Neural progenitor cell (in vitro differentiated cells): ENCODE measurements around the gene SCN8A.

Source experiments
- EZH2 ChIP-seq: fragments of 200-600 bp; sonication (generic); IDR thresholded peaks from 2 replicates; pipeline ENCODE4 v1.6.1; 2017; ENCODE audit warnings: antibody characterized with exemption, mild to moderate bottlenecking, moderate library complexity
- TF ChIP-seq, protein P1 (sequence below): fragments of 200-600 bp; sonication (generic); IDR thresholded peaks from 2 replicates; pipeline ENCODE4 v1.5.1; 2017; ENCODE audit warnings: antibody characterized with exemption, mild to moderate bottlenecking

GRCh38 chr12:51730745-51731144, 139.7 kb downstream of the SCN8A start:
- TF ChIP-seq, protein P1, sequence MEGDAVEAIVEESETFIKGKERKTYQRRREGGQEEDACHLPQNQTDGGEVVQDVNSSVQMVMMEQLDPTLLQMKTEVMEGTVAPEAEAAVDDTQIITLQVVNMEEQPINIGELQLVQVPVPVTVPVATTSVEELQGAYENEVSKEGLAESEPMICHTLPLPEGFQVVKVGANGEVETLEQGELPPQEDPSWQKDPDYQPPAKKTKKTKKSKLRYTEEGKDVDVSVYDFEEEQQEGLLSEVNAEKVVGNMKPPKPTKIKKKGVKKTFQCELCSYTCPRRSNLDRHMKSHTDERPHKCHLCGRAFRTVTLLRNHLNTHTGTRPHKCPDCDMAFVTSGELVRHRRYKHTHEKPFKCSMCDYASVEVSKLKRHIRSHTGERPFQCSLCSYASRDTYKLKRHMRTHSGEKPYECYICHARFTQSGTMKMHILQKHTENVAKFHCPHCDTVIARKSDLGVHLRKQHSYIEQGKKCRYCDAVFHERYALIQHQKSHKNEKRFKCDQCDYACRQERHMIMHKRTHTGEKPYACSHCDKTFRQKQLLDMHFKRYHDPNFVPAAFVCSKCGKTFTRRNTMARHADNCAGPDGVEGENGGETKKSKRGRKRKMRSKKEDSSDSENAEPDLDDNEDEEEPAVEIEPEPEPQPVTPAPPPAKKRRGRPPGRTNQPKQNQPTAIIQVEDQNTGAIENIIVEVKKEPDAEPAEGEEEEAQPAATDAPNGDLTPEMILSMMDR: no peak
- TF ChIP-seq EZH2: no peak
